Activated CD4-positive, alpha-beta memory T cell treated with anti-CD3 and anti-CD28 coated beads, Interleukin-2, amount 10 ng/mL, durations not matched to agents 7 days and 5 days (primary cell): ENCODE data around the gene TAF11L12. TPM values are rescaled to one million over a fixed set of nuclear protein-coding genes. Genes with fewer than 3 reads are reported as not detected.
"Not testable (repeated sequence)": the region's sequence is repeated elsewhere in the genome, so short reads cannot be mapped to it uniquely, and the experiment has no call there.

Source experiments
- CTCF ChIA-PET: fragments of 350-600 bp; sonication (Branson Sonifier 250); formaldehyde crosslinking; loops from one replicate; lab custom pipeline; 2021; ENCODE audit warnings: antibody characterized with exemption, inconsistent platforms; lab: Charles Lee
- POLR2A ChIA-PET: fragments of 350-600 bp; sonication (Branson Sonifier 250); formaldehyde crosslinking; loops from one replicate; lab custom pipeline; 2021; ENCODE audit warnings: antibody characterized with exemption; lab: Charles Lee
- DNase-seq: peaks from one replicate; pipeline ENCODE4 v3.0.0-alpha.2; 2020
- H3K27ac Mint-ChIP-seq: one replicate; pipeline ENCODE4 v1.8.0; 2021; ENCODE audit warnings: mild to moderate bottlenecking, mixed read lengths
- H3K27me3 Mint-ChIP-seq: one replicate; pipeline ENCODE4 v1.8.0; 2021; ENCODE audit warnings: mixed read lengths
- H3K36me3 Mint-ChIP-seq: one replicate; pipeline ENCODE4 v1.8.0; 2021; ENCODE audit warnings: low read depth, mixed read lengths
- H3K4me1 Mint-ChIP-seq: one replicate; pipeline ENCODE4 v1.8.0; 2021; ENCODE audit warnings: mixed read lengths
- H3K4me3 Mint-ChIP-seq: one replicate; pipeline ENCODE4 v1.8.0; 2021; ENCODE audit warnings: mild to moderate bottlenecking, mixed read lengths
- H3K9me3 Mint-ChIP-seq: one replicate; pipeline ENCODE4 v1.8.0; 2021; ENCODE audit warnings: mixed read lengths
- total RNA-seq, 2 experiments: library from RNA; stranded (reverse); gene quantifications; one replicate each; pipeline ENCODE4 v1.2.3, GENCODE V29; 2021

TAF11L12 gene
- total RNA-seq, 2 experiments from 2014 or later = not detected

DNA sequence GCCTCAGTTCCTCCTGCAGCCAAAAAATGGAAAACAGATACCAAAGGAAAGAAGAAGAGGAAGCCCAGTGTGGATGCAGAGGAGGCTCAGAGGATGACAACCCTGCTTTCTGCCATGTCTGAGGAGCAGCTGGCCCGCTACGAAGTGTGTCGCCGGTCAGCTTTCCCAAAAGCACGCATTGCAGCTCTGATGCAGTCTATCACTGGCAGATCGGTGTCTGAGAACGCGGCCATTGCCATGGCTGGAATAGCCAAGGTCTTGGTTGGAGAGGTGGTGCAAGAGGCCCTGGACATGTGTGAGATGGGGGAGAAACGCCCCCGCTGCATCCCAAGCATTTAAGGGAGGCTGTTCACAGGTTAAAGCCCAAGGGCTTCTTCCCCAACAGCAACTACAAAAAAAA is 39.0 kb downstream of the TAF11L12 start:
- DNase-seq, H3K27me3 Mint-ChIP-seq, H3K4me1 Mint-ChIP-seq, H3K36me3 Mint-ChIP-seq, H3K27ac Mint-ChIP-seq, POLR2A ChIA-PET, H3K4me3 Mint-ChIP-seq, CTCF ChIA-PET: not testable (repeated sequence)
- peaks cover 24% of the 10 kb centered on the region for H3K9me3 Mint-ChIP-seq

DNA sequence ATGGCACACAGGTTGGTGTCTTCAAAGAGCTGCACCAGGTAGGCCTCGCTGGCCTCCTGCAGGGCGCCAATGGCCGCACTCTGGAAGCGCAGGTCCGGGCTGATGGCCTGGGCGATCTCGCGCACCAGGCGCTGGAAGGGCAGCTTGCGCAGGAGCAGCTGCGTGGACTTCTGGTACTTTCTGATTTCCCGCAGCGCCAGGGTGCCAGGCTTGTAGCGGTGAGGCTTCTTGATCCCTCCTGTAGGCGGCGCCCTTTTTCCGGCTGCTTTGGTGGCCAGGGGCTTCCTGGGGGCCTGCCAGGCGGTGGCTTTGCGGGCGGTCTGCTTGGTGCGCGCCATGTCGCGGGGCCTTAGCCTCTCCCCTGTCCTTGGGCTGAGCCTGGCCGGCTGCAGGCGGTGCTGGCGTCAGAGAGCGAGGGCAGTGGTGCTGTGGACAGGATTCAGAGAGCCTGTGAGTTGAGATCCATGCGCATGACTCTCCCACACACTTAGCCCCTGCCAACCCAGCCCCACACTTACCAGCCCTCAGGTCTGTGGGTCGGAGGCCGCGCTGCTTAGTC is 45.1 kb downstream of the TAF11L12 start:
- CTCF ChIA-PET, DNase-seq, H3K27ac Mint-ChIP-seq, POLR2A ChIA-PET, H3K4me1 Mint-ChIP-seq, H3K27me3 Mint-ChIP-seq, H3K36me3 Mint-ChIP-seq, H3K4me3 Mint-ChIP-seq: not testable (repeated sequence)
- H3K9me3 Mint-ChIP-seq = peaks cover 13% of the 10 kb centered on the region

DNA sequence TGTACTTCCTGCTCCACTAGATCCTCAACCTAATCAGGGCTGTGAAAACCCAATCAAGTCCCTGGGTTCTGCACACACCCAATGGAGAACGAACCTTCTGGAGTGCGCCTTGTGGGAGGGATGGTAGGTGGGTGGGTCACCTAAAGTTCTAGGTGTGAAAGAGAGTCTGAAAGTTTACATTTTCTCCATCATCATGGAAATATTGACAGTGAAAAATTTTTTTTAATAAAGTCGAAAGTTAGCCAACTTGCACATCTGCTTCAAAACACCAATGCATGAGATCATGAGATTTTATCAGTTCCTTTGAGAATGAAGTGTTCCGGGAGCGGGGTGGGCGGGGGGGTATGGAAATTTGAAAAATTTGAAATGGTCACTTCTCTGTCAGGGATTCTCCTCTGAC is 45.7 kb downstream of the TAF11L12 start:
- Mint-ChIP-seq H3K27me3 (no peaks in the 10 kb centered on the region), H3K36me3 (no peaks in the 10 kb centered on the region), H3K9me3 (peaks cover 16% of the 10 kb centered on the region), H3K4me3 (no peak overlapping the region), H3K27ac (no peak overlapping the region), H3K4me1 (no peaks in the 10 kb centered on the region)
- CTCF ChIA-PET = no interaction called here
- no peak for DNase-seq
- POLR2A ChIA-PET = no interaction called here

Other genes with a start within 250 kb of the TAF11L12 start
- gene TAF11L2, start 112.2 kb upstream of the TAF11L12 start, total RNA-seq = not detected
- gene TAF11L3, start 92.0 kb upstream of the TAF11L12 start, total RNA-seq = not detected
- gene TAF11L4, start 88.6 kb upstream of the TAF11L12 start, total RNA-seq = not detected
- not detected for gene TAF11L5, start 85.2 kb upstream of the TAF11L12 start, total RNA-seq
- not detected for gene TAF11L6, start 81.7 kb upstream of the TAF11L12 start, total RNA-seq
- not detected for gene TAF11L7, start 24.6 kb upstream of the TAF11L12 start, total RNA-seq
- gene TAF11L8, start 19.4 kb upstream of the TAF11L12 start, total RNA-seq = not detected
- not detected for gene TAF11L9, start 16.0 kb upstream of the TAF11L12 start, total RNA-seq
- not detected for gene TAF11L10, start 12.6 kb upstream of the TAF11L12 start, total RNA-seq
- not detected for gene TAF11L11, start 6.2 kb upstream of the TAF11L12 start, total RNA-seq
- gene TAF11L13, start 21.7 kb downstream of the TAF11L12 start, total RNA-seq = not detected
- gene TAF11L14, start 24.1 kb downstream of the TAF11L12 start, total RNA-seq = not detected